T-helper 17 cell (primary cell): ENCODE results near the gene TMPRSS6. TPM values are rescaled to one million over a fixed set of nuclear protein-coding genes. Genes with fewer than 3 reads are reported as not detected.

Experiments used
- ATAC-seq: fragments of 150-1000 bp; cut with Tn5 transposase; 2 replicates; pipeline ENCODE4 v1.10.0; 2021; ENCODE audit warnings: mild to moderate bottlenecking, moderate library complexity
- DNase-seq, 3 donors: peaks; one replicate each; pipeline versions ENCODE4 v3.0.0 to v3.0.0-alpha.2; 2020 to 2021
- H3K9me3 ChIP-seq: one replicate; pipeline ENCODE4 v1.7.0; 2013; ENCODE audit warnings: low read length, mild to moderate bottlenecking; ENCODE audit not compliant: control insufficient read depth, poor library complexity, severe bottlenecking
- H3K27ac Mint-ChIP-seq: one replicate; pipeline ENCODE4 v1.8.0; 2022; ENCODE audit warnings: mild to moderate bottlenecking, moderate library complexity, mixed read lengths
- H3K27me3 Mint-ChIP-seq: one replicate; pipeline ENCODE4 v1.8.0; 2022; ENCODE audit warnings: mixed read lengths
- H3K36me3 Mint-ChIP-seq: one replicate; pipeline ENCODE4 v1.8.0; 2022; ENCODE audit warnings: low read depth, mixed read lengths
- H3K4me1 Mint-ChIP-seq: one replicate; pipeline ENCODE4 v1.8.0; 2022; ENCODE audit warnings: mild to moderate bottlenecking, mixed read lengths
- H3K4me3 Mint-ChIP-seq: one replicate; pipeline ENCODE4 v1.8.0; 2022; ENCODE audit warnings: mild to moderate bottlenecking, moderate library complexity, mixed read lengths
- total RNA-seq, 4 donors: library from RNA in 2 of 4; stranded (reverse) in 2 of 4; gene quantifications; one replicate each; pipeline ENCODE4 v1.2.3 and lab custom pipeline; 2022 to 2026

TMPRSS6 gene
- total RNA-seq, 2 donors from 2014 or later: 0.31 to 0.92 TPM

DNA sequence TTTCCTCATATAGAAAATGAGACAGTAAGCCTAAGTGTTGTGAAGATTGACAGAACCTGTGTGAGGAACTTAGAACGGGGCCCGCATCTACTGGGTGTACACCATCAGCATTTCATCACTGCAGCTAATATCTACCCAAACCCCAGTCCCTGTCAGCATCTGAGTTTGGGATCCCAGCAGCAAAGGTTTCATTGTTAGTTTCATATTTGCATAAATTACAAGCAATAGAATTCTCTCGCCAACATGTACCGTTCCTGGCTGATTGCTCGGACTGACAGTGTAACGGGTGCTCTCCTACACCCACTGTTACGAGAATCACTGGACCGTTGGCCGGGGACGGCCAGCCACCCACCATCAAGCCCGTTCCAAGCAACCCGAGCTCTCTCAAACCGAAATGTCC lies 10.4 kb upstream of the TMPRSS6 start:
- Mint-ChIP-seq H3K27me3 (no peaks in the 10 kb centered on the region), H3K27ac (peak overlapping the region; percentile 100), H3K4me3 (peak overlapping the region; percentile 31), H3K4me1 (peaks cover 47% of the 10 kb centered on the region), H3K36me3 (no peaks in the 10 kb centered on the region)
- no peak for DNase-seq
- no peaks in the 10 kb centered on the region for H3K9me3 ChIP-seq
- ATAC-seq: no peak

DNA sequence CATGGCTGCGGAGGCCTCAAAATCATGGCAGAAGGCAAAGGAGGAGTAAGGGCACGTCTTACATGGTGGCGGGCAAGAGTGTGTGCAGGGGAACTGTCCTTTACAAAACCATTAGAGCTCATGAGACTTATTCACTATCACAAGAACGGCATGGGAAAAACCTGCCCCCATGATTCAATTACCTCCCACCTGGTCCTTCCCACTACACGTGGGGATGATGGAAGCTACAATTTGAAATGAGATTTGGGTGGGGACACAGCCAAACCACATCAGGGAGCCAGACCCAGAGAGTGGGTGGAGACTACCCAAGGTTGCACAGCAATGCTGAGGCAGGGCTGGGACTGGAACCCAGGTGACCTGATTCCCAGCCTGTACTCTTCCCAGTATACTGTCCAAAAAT lies 8.6 kb upstream of the TMPRSS6 start:
- Mint-ChIP-seq H3K36me3 (no peaks in the 10 kb centered on the region), H3K27ac (peak overlapping the region; percentile 100), H3K4me3 (no peak overlapping the region), H3K27me3 (no peaks in the 10 kb centered on the region), H3K4me1 (peaks cover 42% of the 10 kb centered on the region)
- no peaks in the 10 kb centered on the region for H3K9me3 ChIP-seq
- ATAC-seq (no peak), DNase-seq (no peak)

DNA sequence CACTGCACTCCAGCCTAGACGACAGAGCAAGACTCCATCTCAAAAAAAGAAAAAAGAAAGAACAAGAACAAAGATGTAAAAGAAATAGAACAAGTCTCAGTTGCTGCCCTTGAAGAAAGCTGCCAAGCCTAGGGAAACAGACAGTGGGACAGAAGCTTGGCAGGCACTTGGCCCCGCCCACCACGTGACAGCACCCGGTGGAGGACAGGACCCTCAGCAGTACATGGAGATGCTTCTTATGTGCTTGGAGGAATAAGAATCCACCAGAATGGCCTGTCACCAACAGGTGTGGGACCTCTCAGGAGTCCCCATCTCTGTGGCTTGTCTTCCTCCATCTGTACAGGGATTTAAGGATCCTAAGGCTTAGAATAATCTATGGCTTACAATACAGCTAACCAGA lies 7.6 kb upstream of the TMPRSS6 start:
- Mint-ChIP-seq H3K4me3 (peak overlapping the region; percentile 21), H3K4me1 (peaks cover 32% of the 10 kb centered on the region), H3K36me3 (no peaks in the 10 kb centered on the region), H3K27me3 (no peaks in the 10 kb centered on the region), H3K27ac (peak overlapping the region; percentile 74)
- no peaks in the 10 kb centered on the region for H3K9me3 ChIP-seq
- DNase-seq: no peak
- ATAC-seq: no peak

DNA sequence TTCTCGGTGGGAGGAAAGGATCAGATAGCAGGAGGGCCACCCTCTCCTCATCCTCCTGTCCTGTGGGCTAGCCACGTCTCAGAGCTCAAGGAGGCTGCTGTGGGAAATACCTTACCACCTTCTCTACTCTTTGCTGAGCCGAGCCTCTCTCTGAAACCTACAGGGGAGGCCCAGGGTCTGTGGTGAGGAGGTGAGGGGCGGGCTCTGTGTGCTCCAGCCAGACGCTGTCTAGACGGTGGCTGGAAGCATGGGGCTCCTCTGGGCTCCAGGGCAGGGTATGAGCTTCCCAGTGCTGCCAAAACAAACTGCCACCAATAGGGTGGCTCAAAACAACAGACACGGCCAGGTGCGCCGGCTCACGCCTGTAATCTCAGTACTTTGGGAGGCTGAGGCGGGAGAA lies 5.5 kb upstream of the TMPRSS6 start:
- H3K9me3 ChIP-seq: no peaks in the 10 kb centered on the region
- Mint-ChIP-seq H3K4me1 (peaks cover 28% of the 10 kb centered on the region), H3K27ac (peak overlapping the region; percentile 24), H3K4me3 (no peak overlapping the region), H3K36me3 (peaks cover 7% of the 10 kb centered on the region), H3K27me3 (no peaks in the 10 kb centered on the region)
- DNase-seq (no peak), ATAC-seq (peak; percentile 50)

DNA sequence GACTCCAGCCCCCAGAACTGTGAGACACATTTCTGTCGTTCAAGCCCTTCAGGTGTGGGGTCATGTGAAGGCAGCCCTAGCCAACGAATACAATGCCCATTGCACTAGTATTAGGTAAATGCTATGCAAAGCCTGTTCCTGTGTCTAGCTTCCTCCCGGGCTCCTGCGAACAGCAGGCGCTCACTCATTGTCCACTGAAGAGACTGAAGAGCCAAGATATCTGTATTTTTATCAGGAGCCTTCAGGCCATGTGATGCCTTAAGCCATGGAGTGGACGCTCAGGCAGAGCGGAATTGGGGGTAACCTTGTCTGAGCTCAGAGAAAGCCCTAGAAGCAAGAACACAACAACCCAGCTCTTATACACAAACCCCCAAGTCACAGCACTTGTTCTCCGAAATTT lies 4.2 kb upstream of the TMPRSS6 start:
- ATAC-seq: no peak
- no peaks in the 10 kb centered on the region for H3K27me3 Mint-ChIP-seq
- H3K36me3 Mint-ChIP-seq: peaks cover 7% of the 10 kb centered on the region
- H3K4me3 Mint-ChIP-seq: no peak overlapping the region
- DNase-seq: no peak
- no peaks in the 10 kb centered on the region for H3K9me3 ChIP-seq
- H3K4me1 Mint-ChIP-seq: peaks cover 21% of the 10 kb centered on the region
- H3K27ac Mint-ChIP-seq: no peak overlapping the region

DNA sequence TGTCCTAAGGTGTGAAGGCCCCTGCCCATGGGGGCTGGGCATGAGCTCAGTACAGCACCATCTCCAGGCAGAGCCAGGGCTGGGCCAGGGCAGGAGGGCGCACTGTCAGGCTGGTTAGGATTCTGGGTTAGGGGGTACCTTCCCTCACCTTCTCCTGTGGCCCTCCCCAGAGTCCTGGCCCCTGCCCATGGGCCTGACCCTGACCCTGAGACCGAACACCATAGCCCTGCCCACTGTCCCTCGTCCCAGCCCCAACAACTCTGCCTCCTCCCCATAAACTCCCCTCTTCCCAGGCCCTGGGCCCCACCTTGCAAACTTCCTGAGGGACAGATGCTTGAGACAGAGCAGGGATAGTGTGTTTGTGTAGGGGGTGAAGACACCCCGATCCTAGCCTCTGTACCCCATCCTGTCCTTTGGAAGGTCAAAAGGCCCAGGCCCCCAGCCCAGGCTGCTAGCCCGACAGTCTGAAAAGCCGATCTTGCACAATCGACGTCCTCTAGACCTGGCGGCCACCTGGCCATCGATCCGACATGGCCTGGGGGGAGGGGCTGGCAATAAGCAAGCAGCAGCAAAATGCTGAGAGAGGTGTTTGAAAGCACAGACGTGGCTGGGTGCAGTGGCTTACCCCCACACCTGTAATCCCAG lies 2.7 kb upstream of the TMPRSS6 start:
- H3K9me3 ChIP-seq: no peaks in the 10 kb centered on the region
- H3K4me3 Mint-ChIP-seq: no peak overlapping the region
- peaks cover 14% of the 10 kb centered on the region for H3K4me1 Mint-ChIP-seq
- DNase-seq (no peak), ATAC-seq (no peak)
- peaks cover 7% of the 10 kb centered on the region for H3K36me3 Mint-ChIP-seq
- no peaks in the 10 kb centered on the region for H3K27me3 Mint-ChIP-seq
- H3K27ac Mint-ChIP-seq: no peak overlapping the region

DNA sequence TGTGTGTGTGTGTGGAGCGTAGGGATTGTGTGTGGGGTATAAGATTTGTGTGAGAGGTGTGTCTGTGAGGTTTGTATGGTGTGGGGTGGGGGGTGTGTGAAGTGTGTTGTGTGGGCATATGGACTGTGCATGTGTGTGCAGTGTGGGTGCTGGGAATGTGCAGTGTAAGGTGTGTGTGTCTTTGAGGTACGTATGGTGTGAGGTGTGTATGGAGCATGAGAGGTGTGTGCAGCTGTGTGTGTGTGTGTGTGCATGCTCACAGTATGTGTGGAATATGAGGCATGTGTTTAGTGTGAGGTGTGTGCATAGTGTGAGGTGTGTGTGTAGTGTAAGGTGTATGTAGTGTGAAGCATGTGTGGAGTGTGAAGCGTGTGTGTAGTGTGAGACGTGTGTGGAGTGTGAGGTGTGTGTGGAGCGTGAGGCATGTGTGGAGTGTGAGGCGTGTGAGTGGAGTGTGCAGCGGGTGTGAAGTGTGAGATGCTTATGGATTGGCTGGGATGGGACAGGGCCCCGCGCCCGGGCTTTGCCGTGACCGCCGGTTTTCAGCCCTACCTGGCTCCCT lies 1.7 kb upstream of the TMPRSS6 start:
- DNase-seq: no peak
- no peak for ATAC-seq
- H3K4me3 Mint-ChIP-seq: no peak overlapping the region
- H3K9me3 ChIP-seq: no peaks in the 10 kb centered on the region
- no peak overlapping the region for H3K27ac Mint-ChIP-seq
- H3K4me1 Mint-ChIP-seq: peaks cover 10% of the 10 kb centered on the region
- no peaks in the 10 kb centered on the region for H3K27me3 Mint-ChIP-seq
- peaks cover 7% of the 10 kb centered on the region for H3K36me3 Mint-ChIP-seq

DNA sequence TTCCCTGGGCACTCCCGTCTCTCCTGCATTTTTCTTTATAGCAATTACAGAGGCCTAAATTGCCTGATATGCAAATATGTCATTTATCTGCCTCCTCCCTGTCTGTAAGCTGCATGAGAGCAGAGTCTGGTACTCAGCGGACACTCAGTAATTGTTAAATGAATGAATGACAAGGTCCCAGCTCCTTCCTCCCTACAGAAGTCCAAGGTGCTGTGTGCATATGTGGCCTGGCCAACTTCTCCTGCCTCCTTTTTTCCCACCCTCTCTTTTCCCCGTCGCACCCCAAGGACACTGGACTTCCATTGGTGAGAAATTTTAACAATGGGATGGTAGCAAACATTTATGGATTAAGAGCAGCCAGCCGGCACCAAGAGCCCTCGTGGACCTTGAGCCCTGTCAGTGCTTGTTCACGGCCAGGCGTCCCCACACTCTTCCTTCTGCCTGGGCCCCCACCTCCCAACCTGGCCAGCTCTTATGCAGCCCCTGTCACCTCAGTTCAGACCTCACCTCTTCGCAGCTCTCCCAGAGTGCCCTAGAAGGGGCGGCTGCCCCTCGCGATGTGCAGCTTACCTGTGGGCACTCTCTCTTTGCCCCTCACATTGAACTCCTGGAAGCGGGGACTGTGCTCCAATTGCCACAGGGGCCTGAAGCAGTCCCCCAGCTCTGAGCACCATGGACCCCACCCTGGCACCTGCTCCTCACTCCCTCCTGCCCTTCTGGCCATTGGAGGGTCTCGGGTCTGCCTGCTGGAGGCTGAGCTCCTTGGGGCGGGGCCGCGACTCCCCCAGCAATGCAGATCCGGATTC lies 1.5 kb downstream of the TMPRSS6 start:
- Mint-ChIP-seq H3K4me3 (no peak overlapping the region), H3K4me1 (peaks cover 8% of the 10 kb centered on the region), H3K36me3 (peaks cover 7% of the 10 kb centered on the region), H3K27ac (peak overlapping the region; percentile 21), H3K27me3 (no peaks in the 10 kb centered on the region)
- DNase-seq (no peak), ATAC-seq (no peak)
- no peaks in the 10 kb centered on the region for H3K9me3 ChIP-seq

DNA sequence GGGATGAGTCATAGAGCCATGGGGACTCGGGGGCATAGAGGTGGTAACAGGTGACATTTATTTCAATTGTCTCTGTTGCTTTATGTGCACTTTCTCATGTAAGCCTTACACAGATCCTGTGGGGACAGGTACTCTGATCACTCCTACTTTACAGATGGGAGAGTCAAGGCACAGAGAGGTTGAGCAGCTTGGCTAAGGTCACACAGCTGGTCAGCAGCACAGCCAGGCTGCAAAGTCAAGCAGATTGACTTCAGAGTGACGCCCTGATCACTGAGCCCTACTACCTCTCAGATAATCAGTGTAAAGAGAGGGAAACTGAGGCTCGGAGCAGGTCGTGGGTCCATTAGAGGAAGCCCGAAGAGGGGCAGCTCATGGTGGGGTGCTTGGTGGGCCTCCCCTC lies 3.5 kb downstream of the TMPRSS6 start:
- no peak overlapping the region for H3K4me3 Mint-ChIP-seq
- H3K27ac Mint-ChIP-seq: no peak overlapping the region
- H3K36me3 Mint-ChIP-seq: peaks cover 2% of the 10 kb centered on the region
- H3K27me3 Mint-ChIP-seq: no peaks in the 10 kb centered on the region
- no peak for ATAC-seq
- no peak for DNase-seq
- H3K9me3 ChIP-seq: no peaks in the 10 kb centered on the region
- peaks cover 4% of the 10 kb centered on the region for H3K4me1 Mint-ChIP-seq

DNA sequence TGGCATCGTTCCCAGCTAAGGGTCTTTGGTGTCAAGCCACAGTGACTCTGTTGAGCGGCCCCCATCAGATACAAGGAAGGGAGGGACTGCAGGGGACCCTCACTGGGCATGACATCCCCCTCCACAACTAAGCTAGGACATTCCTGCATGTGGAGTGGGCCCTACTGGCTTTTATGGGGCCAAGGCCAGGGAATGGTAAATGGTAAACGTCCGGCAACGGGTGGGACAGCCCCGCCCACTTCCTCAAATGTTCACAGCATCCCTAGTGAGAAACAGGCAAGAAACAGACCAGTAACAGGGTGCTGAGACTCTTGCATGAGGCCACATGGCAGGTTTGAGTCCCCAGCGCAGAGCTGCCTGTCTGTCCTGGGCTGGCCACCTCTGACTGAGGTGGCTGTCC lies 4.4 kb downstream of the TMPRSS6 start:
- no peak for DNase-seq
- Mint-ChIP-seq H3K36me3 (no peaks in the 10 kb centered on the region), H3K4me3 (no peak overlapping the region), H3K4me1 (peaks cover 9% of the 10 kb centered on the region), H3K27ac (no peak overlapping the region), H3K27me3 (no peaks in the 10 kb centered on the region)
- no peaks in the 10 kb centered on the region for H3K9me3 ChIP-seq
- ATAC-seq: no peak

DNA sequence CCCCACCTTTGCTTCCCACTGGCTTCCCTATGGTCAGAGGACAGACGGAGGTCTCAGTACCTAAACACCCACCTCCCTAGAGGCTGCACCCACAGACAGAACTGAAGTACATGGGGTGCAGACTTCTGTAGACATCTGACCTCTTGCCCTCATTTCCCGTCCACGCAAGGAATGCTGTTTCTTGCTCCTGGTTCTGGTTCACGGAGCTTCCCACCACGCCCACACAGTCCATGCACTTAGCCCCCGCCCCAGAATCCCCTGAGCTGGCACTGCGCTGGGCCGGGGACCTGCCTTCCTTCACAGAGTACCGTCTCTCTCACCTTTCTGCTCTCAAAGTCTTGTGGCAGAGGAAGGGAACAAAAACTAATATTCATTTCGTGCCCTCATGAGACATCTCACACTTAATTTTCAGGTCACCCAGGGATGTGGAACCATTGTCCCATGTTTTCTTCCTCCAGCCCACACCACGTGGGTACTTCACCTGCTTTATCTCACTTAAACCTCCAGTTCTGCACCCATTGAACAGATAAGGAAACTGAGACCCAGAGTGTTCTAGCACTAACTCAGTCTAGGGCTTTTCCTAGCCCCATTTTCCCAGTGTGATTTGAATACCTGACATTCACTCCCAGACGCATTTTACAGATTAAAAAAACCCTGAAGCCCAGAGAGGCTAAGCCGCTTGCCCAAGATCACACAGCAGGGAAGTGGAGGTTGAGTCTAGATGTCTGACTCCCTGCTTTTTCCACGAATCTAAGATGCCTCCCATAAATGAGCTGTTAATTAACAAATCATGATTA lies 5.7 kb downstream of the TMPRSS6 start:
- Mint-ChIP-seq H3K27ac (peak overlapping the region; percentile 45), H3K36me3 (no peaks in the 10 kb centered on the region), H3K4me3 (no peak overlapping the region)

DNA sequence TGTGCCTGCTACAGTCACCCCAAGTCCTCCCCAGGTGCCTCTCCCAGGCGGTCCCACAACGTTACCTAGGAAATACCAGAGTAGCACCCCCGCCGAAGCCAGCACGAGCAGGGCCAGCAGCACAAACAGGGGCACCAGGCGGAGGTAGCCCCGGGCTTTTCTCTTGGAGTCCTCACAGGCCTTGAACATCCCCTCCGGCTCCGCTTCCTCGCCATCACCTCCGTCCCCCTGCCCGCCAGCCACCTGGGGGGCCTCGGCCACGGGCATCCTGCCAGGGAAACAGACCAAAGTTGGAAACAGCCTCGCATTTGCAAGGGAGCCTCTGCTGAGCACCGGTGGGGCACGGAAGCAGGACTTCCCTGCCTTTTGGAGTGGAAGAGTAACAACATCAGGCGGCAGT lies 6.4 kb downstream of the TMPRSS6 start:
- no peaks in the 10 kb centered on the region for H3K9me3 ChIP-seq
- no peak for ATAC-seq
- DNase-seq: no peak
- no peaks in the 10 kb centered on the region for H3K27me3 Mint-ChIP-seq
- H3K27ac Mint-ChIP-seq: no peak overlapping the region
- H3K36me3 Mint-ChIP-seq: no peaks in the 10 kb centered on the region
- no peak overlapping the region for H3K4me3 Mint-ChIP-seq
- H3K4me1 Mint-ChIP-seq: peaks cover 18% of the 10 kb centered on the region

More for the DNA sequence above, 5.7 kb downstream of the TMPRSS6 start:
- no peak for DNase-seq
- Mint-ChIP-seq H3K27me3 (no peaks in the 10 kb centered on the region), H3K4me1 (peaks cover 17% of the 10 kb centered on the region)
- no peak for ATAC-seq
- H3K9me3 ChIP-seq: no peaks in the 10 kb centered on the region
